Liver (tissue), 3 donors: ENCODE measurements around the gene UNC93A.

ENCODE experiments used
- EGR1 ChIP-seq, 2 donors: IDR thresholded peaks; 2 replicates each; pipeline ENCODE4 v1.6.1; 2016 to 2018; ENCODE audit warnings: antibody characterized with exemption in 2 of 2, low read depth in 2 of 2
- FOXA1 ChIP-seq: IDR thresholded peaks from 2 replicates; pipeline ENCODE4 v1.6.1; 2016; ENCODE audit warnings: antibody characterized with exemption
- GABPA ChIP-seq, 2 donors: IDR thresholded peaks in 1 of 2; conservative IDR thresholded peaks in 1 of 2; 2 replicates each; pipeline ENCODE4 v1.6.1; 2016; ENCODE audit warnings: antibody characterized with exemption in 2 of 2, mild to moderate bottlenecking in 1 of 2, moderate library complexity in 1 of 2
- JUND ChIP-seq, 2 donors: IDR thresholded peaks; 2 replicates each; pipeline ENCODE4 v1.6.1; 2016; ENCODE audit warnings: antibody characterized with exemption in 2 of 2
- NR2F2 ChIP-seq: IDR thresholded peaks from 2 replicates; pipeline ENCODE4 v1.6.1; 2016; ENCODE audit warnings: antibody characterized with exemption
- RAD21 ChIP-seq, 2 donors: IDR thresholded peaks; 2 replicates each; pipeline ENCODE4 v1.6.1; 2016; ENCODE audit warnings: antibody characterized with exemption in 2 of 2, mild to moderate bottlenecking in 2 of 2
- RXRA ChIP-seq, 2 donors: IDR thresholded peaks; 2 replicates each; pipeline ENCODE4 v1.6.1; 2017 to 2018; ENCODE audit warnings: antibody characterized with exemption in 2 of 2, mild to moderate bottlenecking in 1 of 2
- SP1 ChIP-seq: IDR thresholded peaks from 2 replicates; pipeline ENCODE4 v1.6.1; 2018; ENCODE audit warnings: antibody characterized with exemption, mild to moderate bottlenecking
- TAF1 ChIP-seq: conservative IDR thresholded peaks from 2 replicates; pipeline ENCODE4 v1.6.1; 2016; ENCODE audit warnings: antibody characterized with exemption, mild to moderate bottlenecking
- YY1 ChIP-seq: IDR thresholded peaks from 2 replicates; pipeline ENCODE4 v1.6.1; 2016; ENCODE audit warnings: antibody characterized with exemption, mild to moderate bottlenecking
- TF ChIP-seq, protein P1 (sequence below): fragments of 150-350 bp; IDR thresholded peaks from 2 replicates; pipeline ENCODE4 v1.5.1; 2017; ENCODE audit warnings: improper control_type of control experiment, low read depth, low read length; ENCODE audit not compliant: missing input control
- TF ChIP-seq, protein P2 (sequence below): IDR thresholded peaks from 2 replicates; pipeline ENCODE4 v1.6.1; 2016; ENCODE audit warnings: antibody characterized with exemption
- TF ChIP-seq, protein P3 (sequence below): IDR thresholded peaks from 2 replicates; pipeline ENCODE4 v1.6.1; 2016; ENCODE audit warnings: antibody characterized with exemption, mild to moderate bottlenecking
- TF ChIP-seq, protein P4 (sequence below): IDR thresholded peaks from 2 replicates; pipeline ENCODE4 v1.6.1; 2016; ENCODE audit warnings: antibody characterized with exemption
- donor health status: healthy.
- donor health status: healthy.

DNA sequence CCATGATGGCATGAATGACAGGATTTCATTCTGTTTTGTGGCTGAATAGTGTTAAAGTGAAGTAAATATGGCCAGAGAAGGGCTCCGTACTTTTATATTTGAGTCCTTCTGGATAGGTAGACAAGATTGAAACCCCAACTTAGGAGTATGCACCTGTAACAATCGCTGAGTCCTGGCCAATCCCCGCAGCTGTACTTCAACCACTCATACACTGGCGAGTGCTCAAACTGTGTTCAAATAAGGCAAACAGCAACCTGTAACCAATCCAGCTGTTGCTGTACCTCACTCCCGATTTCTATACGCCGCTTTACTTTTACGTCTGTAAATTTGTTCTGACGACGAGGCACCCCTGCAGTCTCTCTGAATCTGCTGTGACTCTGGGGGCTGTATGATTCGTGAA is 40.5 kb downstream of the UNC93A start:
- TF ChIP-seq, protein P1, sequence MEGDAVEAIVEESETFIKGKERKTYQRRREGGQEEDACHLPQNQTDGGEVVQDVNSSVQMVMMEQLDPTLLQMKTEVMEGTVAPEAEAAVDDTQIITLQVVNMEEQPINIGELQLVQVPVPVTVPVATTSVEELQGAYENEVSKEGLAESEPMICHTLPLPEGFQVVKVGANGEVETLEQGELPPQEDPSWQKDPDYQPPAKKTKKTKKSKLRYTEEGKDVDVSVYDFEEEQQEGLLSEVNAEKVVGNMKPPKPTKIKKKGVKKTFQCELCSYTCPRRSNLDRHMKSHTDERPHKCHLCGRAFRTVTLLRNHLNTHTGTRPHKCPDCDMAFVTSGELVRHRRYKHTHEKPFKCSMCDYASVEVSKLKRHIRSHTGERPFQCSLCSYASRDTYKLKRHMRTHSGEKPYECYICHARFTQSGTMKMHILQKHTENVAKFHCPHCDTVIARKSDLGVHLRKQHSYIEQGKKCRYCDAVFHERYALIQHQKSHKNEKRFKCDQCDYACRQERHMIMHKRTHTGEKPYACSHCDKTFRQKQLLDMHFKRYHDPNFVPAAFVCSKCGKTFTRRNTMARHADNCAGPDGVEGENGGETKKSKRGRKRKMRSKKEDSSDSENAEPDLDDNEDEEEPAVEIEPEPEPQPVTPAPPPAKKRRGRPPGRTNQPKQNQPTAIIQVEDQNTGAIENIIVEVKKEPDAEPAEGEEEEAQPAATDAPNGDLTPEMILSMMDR = no peak
- TF ChIP-seq EGR1 (IDR thresholded peaks at IDR 0.05; ENCODE audit: low read depth in 2 of 2) (no peak), GABPA (IDR thresholded peaks at IDR 0.05 in 1 of 2, conservative IDR thresholded peaks at IDR 0.05 in 1 of 2) (no peak), YY1 (no peak), SP1 (no peak), TAF1 (no peak), RXRA (IDR thresholded peaks at IDR 0.05) (no peak), JUND (IDR thresholded peaks at IDR 0.05) (no peak), NR2F2 (no peak), FOXA1 (no peak), RAD21 (IDR thresholded peaks at IDR 0.05) (no peak)
- TF ChIP-seq, protein P2, sequence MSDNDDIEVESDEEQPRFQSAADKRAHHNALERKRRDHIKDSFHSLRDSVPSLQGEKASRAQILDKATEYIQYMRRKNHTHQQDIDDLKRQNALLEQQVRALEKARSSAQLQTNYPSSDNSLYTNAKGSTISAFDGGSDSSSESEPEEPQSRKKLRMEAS = no peak
- TF ChIP-seq, protein P3, sequence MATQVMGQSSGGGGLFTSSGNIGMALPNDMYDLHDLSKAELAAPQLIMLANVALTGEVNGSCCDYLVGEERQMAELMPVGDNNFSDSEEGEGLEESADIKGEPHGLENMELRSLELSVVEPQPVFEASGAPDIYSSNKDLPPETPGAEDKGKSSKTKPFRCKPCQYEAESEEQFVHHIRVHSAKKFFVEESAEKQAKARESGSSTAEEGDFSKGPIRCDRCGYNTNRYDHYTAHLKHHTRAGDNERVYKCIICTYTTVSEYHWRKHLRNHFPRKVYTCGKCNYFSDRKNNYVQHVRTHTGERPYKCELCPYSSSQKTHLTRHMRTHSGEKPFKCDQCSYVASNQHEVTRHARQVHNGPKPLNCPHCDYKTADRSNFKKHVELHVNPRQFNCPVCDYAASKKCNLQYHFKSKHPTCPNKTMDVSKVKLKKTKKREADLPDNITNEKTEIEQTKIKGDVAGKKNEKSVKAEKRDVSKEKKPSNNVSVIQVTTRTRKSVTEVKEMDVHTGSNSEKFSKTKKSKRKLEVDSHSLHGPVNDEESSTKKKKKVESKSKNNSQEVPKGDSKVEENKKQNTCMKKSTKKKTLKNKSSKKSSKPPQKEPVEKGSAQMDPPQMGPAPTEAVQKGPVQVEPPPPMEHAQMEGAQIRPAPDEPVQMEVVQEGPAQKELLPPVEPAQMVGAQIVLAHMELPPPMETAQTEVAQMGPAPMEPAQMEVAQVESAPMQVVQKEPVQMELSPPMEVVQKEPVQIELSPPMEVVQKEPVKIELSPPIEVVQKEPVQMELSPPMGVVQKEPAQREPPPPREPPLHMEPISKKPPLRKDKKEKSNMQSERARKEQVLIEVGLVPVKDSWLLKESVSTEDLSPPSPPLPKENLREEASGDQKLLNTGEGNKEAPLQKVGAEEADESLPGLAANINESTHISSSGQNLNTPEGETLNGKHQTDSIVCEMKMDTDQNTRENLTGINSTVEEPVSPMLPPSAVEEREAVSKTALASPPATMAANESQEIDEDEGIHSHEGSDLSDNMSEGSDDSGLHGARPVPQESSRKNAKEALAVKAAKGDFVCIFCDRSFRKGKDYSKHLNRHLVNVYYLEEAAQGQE = no peak
- TF ChIP-seq, protein P4, sequence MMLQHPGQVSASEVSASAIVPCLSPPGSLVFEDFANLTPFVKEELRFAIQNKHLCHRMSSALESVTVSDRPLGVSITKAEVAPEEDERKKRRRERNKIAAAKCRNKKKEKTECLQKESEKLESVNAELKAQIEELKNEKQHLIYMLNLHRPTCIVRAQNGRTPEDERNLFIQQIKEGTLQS = no peak
